HL-60 (cell line): ENCODE measurements around the gene SMO.

Experiments used
- DNase-seq, 2 experiments: peaks; one replicate each; pipeline ENCODE4 v3.0.0-alpha.2; 2010 to 2020; ENCODE audit warnings: low read depth in 1 of 2, low spot score in 1 of 2
- H3K27ac ChIP-seq: fragments of 250-450 bp; sonication (Bioruptor Pico); replicated peaks from 2 replicates; pipeline ENCODE4 v1.5.1; 2020; ENCODE audit warnings: mild to moderate bottlenecking, moderate library complexity
- H3K27me3 ChIP-seq: fragments of 250-450 bp; sonication (Bioruptor Pico); 2 replicates; pipeline ENCODE4 v1.5.1; 2021; ENCODE audit warnings: mild to moderate bottlenecking, moderate library complexity; ENCODE audit not compliant: insufficient read depth, poor library complexity, severe bottlenecking
- H3K4me3 ChIP-seq: replicated peaks from 2 replicates; pipeline ENCODE4 v1.5.1; 2011; ENCODE audit warnings: mild to moderate bottlenecking, control low read depth, low read length; ENCODE audit not compliant: insufficient read depth
- GABPA ChIP-seq: IDR thresholded peaks from 2 replicates; pipeline ENCODE4 v1.6.1; 2012; ENCODE audit warnings: low read depth
- POLR2AphosphoS5 ChIP-seq: IDR thresholded peaks from 2 replicates; pipeline ENCODE4 v1.6.1; 2012; ENCODE audit warnings: low read depth
- REST ChIP-seq: IDR thresholded peaks from 2 replicates; pipeline ENCODE4 v1.6.1; 2012; ENCODE audit warnings: low read depth; ENCODE audit not compliant: insufficient replicate concordance
- SPI1 ChIP-seq: IDR thresholded peaks from 2 replicates; pipeline ENCODE4 v1.6.1; 2012; ENCODE audit warnings: low read depth, mild to moderate bottlenecking, borderline replicate concordance
- TF ChIP-seq, protein P1 (sequence below): IDR thresholded peaks from one replicate; pipeline ENCODE4 v1.5.1; 2011; ENCODE audit warnings: low read length, control low read depth, inconsistent platforms; ENCODE audit not compliant: insufficient read depth

Gene SMO

DNA sequence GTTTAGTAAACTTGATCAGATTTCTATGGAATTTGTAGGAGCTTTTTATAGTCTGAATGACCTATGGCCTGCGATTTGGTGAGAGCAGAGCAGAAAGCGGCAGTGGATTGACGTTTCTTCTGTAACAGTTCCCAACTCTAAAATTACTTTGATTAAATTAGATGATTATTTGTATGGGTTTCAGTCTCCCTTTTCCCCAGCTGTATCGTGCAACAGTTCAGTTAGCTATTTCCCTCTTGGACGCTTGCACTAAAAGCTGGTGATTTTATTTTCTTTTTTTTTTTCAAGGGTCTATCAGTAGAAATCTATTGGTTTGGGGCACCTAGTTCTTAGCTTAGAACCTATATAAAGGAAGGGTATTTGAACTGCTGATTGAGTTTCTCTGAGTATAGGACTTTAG lies 43.2 kb downstream of the SMO start:
- TF ChIP-seq POLR2AphosphoS5 (no peak), REST (no peak), GABPA (no peak), SPI1 (no peak)
- TF ChIP-seq, protein P1, sequence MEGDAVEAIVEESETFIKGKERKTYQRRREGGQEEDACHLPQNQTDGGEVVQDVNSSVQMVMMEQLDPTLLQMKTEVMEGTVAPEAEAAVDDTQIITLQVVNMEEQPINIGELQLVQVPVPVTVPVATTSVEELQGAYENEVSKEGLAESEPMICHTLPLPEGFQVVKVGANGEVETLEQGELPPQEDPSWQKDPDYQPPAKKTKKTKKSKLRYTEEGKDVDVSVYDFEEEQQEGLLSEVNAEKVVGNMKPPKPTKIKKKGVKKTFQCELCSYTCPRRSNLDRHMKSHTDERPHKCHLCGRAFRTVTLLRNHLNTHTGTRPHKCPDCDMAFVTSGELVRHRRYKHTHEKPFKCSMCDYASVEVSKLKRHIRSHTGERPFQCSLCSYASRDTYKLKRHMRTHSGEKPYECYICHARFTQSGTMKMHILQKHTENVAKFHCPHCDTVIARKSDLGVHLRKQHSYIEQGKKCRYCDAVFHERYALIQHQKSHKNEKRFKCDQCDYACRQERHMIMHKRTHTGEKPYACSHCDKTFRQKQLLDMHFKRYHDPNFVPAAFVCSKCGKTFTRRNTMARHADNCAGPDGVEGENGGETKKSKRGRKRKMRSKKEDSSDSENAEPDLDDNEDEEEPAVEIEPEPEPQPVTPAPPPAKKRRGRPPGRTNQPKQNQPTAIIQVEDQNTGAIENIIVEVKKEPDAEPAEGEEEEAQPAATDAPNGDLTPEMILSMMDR = no peak
- no peak overlapping the region for H3K4me3 ChIP-seq
- H3K27me3 ChIP-seq = no peaks in the 10 kb centered on the region
- DNase-seq = no peak
- H3K27ac ChIP-seq = no peak overlapping the region

GRCh38 chr7:129238546-129238945 lies 50.1 kb downstream of the SMO start:
- DNase-seq = no peak
- H3K4me3 ChIP-seq = no peak overlapping the region
- no peaks in the 10 kb centered on the region for H3K27me3 ChIP-seq
- TF ChIP-seq, protein P1 = no peak
- TF ChIP-seq GABPA (no peak), REST (no peak), POLR2AphosphoS5 (no peak), SPI1 (no peak)
- no peak overlapping the region for H3K27ac ChIP-seq

DNA sequence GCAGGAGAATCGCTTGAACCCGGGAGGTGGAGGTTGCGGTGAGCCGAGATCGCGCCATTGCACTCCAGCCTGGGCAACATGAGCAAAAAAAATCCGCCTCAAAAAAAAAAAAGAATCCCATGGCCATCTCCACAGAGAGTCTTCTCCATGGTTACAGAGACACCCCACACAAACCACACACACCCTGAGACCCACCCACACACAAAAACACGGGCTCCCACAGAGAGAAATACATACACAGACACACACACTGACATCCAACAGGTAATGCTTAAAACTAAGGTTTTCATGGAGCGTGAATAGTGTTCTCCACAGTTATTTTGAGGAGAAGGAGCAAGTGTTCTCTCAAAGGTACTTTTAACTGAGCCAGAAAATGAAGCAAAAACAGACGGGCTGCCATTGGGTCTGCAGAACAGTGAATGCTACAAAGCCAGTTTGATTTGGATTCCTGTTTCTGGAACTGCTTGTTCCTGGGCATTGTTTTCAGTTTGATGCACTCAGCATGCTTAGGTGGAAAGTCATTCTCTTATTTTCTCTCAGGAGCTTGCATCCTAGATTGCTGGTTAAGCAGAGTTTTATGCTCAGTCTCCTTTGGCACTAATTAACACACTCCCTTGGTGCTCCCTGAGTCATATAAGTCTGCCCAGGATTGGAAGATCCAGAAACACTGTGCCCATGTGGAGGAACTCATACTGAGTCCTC lies 51.8 kb downstream of the SMO start:
- DNase-seq = no peak
- no peak for TF ChIP-seq POLR2AphosphoS5
- no peak for TF ChIP-seq REST
- no peaks in the 10 kb centered on the region for H3K27me3 ChIP-seq
- H3K4me3 ChIP-seq = no peak overlapping the region
- H3K27ac ChIP-seq = no peak overlapping the region
